Gastroesophageal sphincter (tissue), 3 donors: Measurements from ENCODE around the gene ZDHHC6.

Experiments used
- POLR2A ChIP-seq, 2 donors: fragments of 450-650 bp; IDR thresholded peaks; one replicate each; pipeline ENCODE4 v1.6.1; 2017; ENCODE audit warnings: antibody characterized with exemption in 2 of 2, mild to moderate bottlenecking in 2 of 2, moderate library complexity in 1 of 2
- TF ChIP-seq, protein P1 (sequence below), 4 experiments: fragments of 200-600 bp in 2 of 4; fragments of 450-650 bp in 2 of 4; sonication (generic) in 1 of 4; IDR thresholded peaks; one replicate each; pipeline ENCODE4 v1.5.1; 2017 to 2019; ENCODE audit warnings: antibody characterized with exemption in 4 of 4, mild to moderate bottlenecking in 2 of 4, moderate library complexity in 2 of 4

DNA sequence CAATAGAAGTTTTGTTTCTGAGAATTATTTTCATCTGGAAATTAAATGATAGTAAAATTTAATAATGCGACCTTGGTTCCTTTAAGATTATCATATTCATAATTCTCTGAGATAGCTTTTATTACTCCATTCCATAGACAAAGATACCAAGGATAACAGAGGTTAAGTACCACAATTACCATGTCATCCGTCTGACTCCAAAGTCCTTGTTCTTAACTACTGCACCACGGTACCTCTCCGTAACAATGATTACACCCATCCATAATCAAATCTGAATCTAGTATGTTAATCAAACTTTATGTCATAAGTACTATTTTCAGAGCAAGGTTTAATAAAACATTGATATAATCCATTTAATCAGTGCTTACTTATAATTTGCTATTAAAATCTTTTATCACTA, 8.4 kb downstream of the ZDHHC6 start:
- TF ChIP-seq, protein P1, sequence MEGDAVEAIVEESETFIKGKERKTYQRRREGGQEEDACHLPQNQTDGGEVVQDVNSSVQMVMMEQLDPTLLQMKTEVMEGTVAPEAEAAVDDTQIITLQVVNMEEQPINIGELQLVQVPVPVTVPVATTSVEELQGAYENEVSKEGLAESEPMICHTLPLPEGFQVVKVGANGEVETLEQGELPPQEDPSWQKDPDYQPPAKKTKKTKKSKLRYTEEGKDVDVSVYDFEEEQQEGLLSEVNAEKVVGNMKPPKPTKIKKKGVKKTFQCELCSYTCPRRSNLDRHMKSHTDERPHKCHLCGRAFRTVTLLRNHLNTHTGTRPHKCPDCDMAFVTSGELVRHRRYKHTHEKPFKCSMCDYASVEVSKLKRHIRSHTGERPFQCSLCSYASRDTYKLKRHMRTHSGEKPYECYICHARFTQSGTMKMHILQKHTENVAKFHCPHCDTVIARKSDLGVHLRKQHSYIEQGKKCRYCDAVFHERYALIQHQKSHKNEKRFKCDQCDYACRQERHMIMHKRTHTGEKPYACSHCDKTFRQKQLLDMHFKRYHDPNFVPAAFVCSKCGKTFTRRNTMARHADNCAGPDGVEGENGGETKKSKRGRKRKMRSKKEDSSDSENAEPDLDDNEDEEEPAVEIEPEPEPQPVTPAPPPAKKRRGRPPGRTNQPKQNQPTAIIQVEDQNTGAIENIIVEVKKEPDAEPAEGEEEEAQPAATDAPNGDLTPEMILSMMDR (IDR thresholded peaks at IDR 0.05) = no peak
- TF ChIP-seq POLR2A (IDR thresholded peaks at IDR 0.05) = no peak
